ENCODE data around the gene INSR.

- no peak for TF ChIP-seq CTCF (IDR thresholded peaks at IDR 0.05)
- TF ChIP-seq POLR2A (IDR thresholded peaks at IDR 0.05) = no peak
These were observed 93.5 kb downstream of the INSR start for GRCh38 chr19:7200736-7201135.
